Measurements from ENCODE around the gene ARHGAP26. TPM values are rescaled to one million over a fixed set of nuclear protein-coding genes. Genes with fewer than 3 reads are reported as not detected.

The ARHGAP26 gene
- total RNA-seq, 6 experiments from 2014 or later: 6.7 to 14.5 (median 8.3) TPM

DNA sequence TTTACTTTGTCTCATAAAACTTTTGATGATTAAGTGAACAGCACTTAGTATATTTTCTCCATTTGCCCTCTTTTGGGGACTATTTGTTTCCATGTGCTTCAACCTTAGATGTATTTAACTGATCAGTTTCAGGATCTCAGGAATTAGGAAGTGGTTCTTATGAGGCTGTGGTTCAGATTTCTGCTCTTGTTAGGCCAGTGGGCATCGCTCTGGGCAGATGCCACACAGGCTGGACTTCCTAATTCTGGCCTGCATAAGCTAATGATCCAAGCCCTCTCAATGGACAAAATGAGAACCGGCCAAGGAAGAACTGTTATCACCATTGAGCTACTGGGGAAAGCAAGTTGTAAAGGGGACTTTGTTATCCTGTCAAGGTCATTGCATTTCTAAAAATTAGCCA, 6.9 kb downstream of the ARHGAP26 start:
- Histone ChIP-seq H3K27ac (no peak overlapping the region), H3K9me3 (no peaks in the 10 kb centered on the region), H3K4me3 (no peak overlapping the region), H3K4me1 (no peaks in the 10 kb centered on the region), H3K36me3 (no peaks in the 10 kb centered on the region), H3K27me3 (no peaks in the 10 kb centered on the region)
- intact Hi-C loops (cut with DNase I): no loop called here
- no peak for TF ChIP-seq POLR2A (IDR thresholded peaks at IDR 0.05)
- TF ChIP-seq, protein P1, sequence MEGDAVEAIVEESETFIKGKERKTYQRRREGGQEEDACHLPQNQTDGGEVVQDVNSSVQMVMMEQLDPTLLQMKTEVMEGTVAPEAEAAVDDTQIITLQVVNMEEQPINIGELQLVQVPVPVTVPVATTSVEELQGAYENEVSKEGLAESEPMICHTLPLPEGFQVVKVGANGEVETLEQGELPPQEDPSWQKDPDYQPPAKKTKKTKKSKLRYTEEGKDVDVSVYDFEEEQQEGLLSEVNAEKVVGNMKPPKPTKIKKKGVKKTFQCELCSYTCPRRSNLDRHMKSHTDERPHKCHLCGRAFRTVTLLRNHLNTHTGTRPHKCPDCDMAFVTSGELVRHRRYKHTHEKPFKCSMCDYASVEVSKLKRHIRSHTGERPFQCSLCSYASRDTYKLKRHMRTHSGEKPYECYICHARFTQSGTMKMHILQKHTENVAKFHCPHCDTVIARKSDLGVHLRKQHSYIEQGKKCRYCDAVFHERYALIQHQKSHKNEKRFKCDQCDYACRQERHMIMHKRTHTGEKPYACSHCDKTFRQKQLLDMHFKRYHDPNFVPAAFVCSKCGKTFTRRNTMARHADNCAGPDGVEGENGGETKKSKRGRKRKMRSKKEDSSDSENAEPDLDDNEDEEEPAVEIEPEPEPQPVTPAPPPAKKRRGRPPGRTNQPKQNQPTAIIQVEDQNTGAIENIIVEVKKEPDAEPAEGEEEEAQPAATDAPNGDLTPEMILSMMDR (IDR thresholded peaks at IDR 0.05): no peak
- no peak for ATAC-seq
- DNase-seq: no peak
- WGBS (ENCODE audit: insufficient coverage, low coverage, low lambda C conversion rate, missing lambda C conversion rate): 42% methylated on average over 2 of the region's 2 CpGs

DNA sequence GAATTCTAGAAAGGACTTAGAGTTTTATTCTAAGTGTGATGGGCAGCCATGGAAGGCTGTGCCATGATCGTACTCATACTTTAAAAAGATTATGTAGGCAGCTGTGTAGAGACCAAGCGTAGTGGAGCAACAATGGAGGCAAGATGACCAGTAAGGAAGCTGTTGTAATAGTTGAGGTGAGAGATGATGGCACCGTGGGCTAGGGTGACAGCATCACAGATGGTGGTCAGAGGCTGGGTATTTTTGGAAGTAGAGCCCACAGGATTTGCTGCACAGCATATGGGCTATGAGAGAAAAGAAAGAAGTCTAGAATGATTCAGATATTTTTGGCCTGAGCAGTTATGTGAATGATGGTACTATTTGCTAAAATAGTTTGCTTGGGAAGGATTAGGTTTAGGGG, 7.7 kb downstream of the ARHGAP26 start:
- 74% methylated on average over 3 of the region's 3 CpGs for WGBS (ENCODE audit: insufficient coverage, low coverage, low lambda C conversion rate, missing lambda C conversion rate)
- TF ChIP-seq, protein P1 (IDR thresholded peaks at IDR 0.05): no peak
- TF ChIP-seq POLR2A (IDR thresholded peaks at IDR 0.05): no peak
- Histone ChIP-seq H3K4me3 (no peak overlapping the region), H3K27me3 (no peaks in the 10 kb centered on the region), H3K36me3 (no peaks in the 10 kb centered on the region), H3K4me1 (no peaks in the 10 kb centered on the region), H3K9me3 (no peaks in the 10 kb centered on the region), H3K27ac (no peak overlapping the region)
- DNase-seq: no peak
- no peak for ATAC-seq
- intact Hi-C loops (cut with DNase I): no loop called here

GRCh38 chr5:142779163-142779840, 9.1 kb downstream of the ARHGAP26 start:
- 36% methylated on average over 4 of the region's 4 CpGs for WGBS (ENCODE audit: insufficient coverage, low coverage, low lambda C conversion rate, missing lambda C conversion rate)
- peaks cover 0 to 8% (median 0%) of the 10 kb centered on the region in 4 donors for H3K4me1 ChIP-seq
- ATAC-seq (peak in 1 of 4 donors; percentile 11), DNase-seq (no peak)
- TF ChIP-seq, protein P1 (IDR thresholded peaks at IDR 0.05): no peak
- no peak for TF ChIP-seq POLR2A (IDR thresholded peaks at IDR 0.05)
- H3K4me3 ChIP-seq: no peak overlapping the region
- no peaks in the 10 kb centered on the region for H3K27me3 ChIP-seq
- H3K9me3 ChIP-seq: no peaks in the 10 kb centered on the region
- no peak overlapping the region for H3K27ac ChIP-seq
- no peaks in the 10 kb centered on the region for H3K36me3 ChIP-seq
- intact Hi-C loops (cut with DNase I): no loop called here

GRCh38 chr5:142780871-142781270, 10.7 kb downstream of the ARHGAP26 start:
- no peaks in the 10 kb centered on the region for H3K9me3 ChIP-seq
- H3K4me3 ChIP-seq: no peak overlapping the region
- H3K27ac ChIP-seq: no peak overlapping the region
- H3K4me1 ChIP-seq: peaks cover 0 to 9% (median 0%) of the 10 kb centered on the region in 4 donors
- no peak for ATAC-seq
- WGBS (ENCODE audit: insufficient coverage, low coverage, low lambda C conversion rate, missing lambda C conversion rate): no CpG with 5 or more reads among the region's 2 CpGs
- H3K27me3 ChIP-seq: no peaks in the 10 kb centered on the region
- TF ChIP-seq, protein P1 (IDR thresholded peaks at IDR 0.05): no peak
- TF ChIP-seq POLR2A (IDR thresholded peaks at IDR 0.05): no peak
- DNase-seq: no peak
- H3K36me3 ChIP-seq: no peaks in the 10 kb centered on the region
- intact Hi-C loops (cut with DNase I): no loop called here
